HepG2 (cell line): Measurements from ENCODE around the gene KIF13A. TPM values are rescaled to one million over a fixed set of nuclear protein-coding genes. Genes with fewer than 3 reads are reported as not detected.
A peak's percentile ranks its signal among the peaks of the same experiment; 100 is the strongest.

Experiments used
- ATAC-seq: fragments of 200-7000 bp; cut with Tn5 transposase; 3 replicates; pipeline ENCODE4 v1.9.1; 2020; ENCODE audit warnings: mild to moderate bottlenecking, moderate library complexity
- BruUV-seq: library from RNA; stranded (reverse); fragments of 400-500 nt; replicated peaks from 2 replicates; lab custom pipeline; 2021; lab: Mats Ljungman, UMichigan
- CTCF ChIA-PET: fragments of 300-600 bp; formaldehyde crosslinking; extraction: SDS; loops from one replicate; lab custom pipeline; 2021; ENCODE audit warnings: low total read pairs, inconsistent platforms, low intra/inter-chr PET ratio; lab: Yijun Ruan, JAX
- POLR2A ChIA-PET: fragments of 350-600 bp; sonication (Branson Sonifier 250); formaldehyde crosslinking; loops from one replicate; lab custom pipeline; 2020; ENCODE audit warnings: antibody characterized with exemption, inconsistent platforms; lab: Yijun Ruan, JAX
- DNase-seq: peaks from one replicate; pipeline ENCODE4 v3.0.0-alpha.2; 2015; ENCODE audit warnings: low spot score
- FAIRE-seq: peaks from 3 replicates; lab custom pipeline; 2011; peaks lifted over from hg19 to GRCh38; lab: Jason Lieb, UNC
- H2AFZ ChIP-seq: one replicate; pipeline ENCODE4 v1.6.1; 2011; ENCODE audit warnings: low read length, inconsistent platforms
- H3K27ac ChIP-seq: fragments of 300-600 bp; 3 replicates; pipeline ENCODE4 v1.8.0; 2011; ENCODE audit warnings: mixed run types, mild to moderate bottlenecking, mixed read lengths, low read length, inconsistent platforms; ENCODE audit not compliant: insufficient read depth; ENCODE audit errors: extremely low read length
- H3K27me3 ChIP-seq, 2 experiments: fragments of 200-600 bp in 1 of 2; 2 replicates in 1 of 2; 3 replicates in 1 of 2; pipeline versions ENCODE4 v1.6.0 to v1.8.0; 2011; ENCODE audit warnings: low read length in 2 of 2, mild to moderate bottlenecking in 2 of 2, moderate library complexity in 2 of 2, inconsistent platforms in 1 of 2; ENCODE audit not compliant: insufficient read depth in 2 of 2, control insufficient read depth in 1 of 2
- H3K36me3 ChIP-seq, 2 experiments: fragments of 200-600 bp in 1 of 2; replicated peaks in 1 of 2; 2 replicates in 1 of 2; 3 replicates in 1 of 2; pipeline versions ENCODE4 v1.5.1 to v1.8.0; 2011; ENCODE audit warnings: low read length in 2 of 2, inconsistent platforms in 1 of 2; ENCODE audit not compliant: insufficient read depth in 2 of 2, control insufficient read depth in 1 of 2
- H3K4me1 ChIP-seq: 2 replicates; pipeline ENCODE4 v1.5.1; 2012; ENCODE audit warnings: low read length, inconsistent platforms; ENCODE audit not compliant: insufficient read depth
- H3K4me2 ChIP-seq: 2 replicates; pipeline ENCODE4 v1.6.0; 2011; ENCODE audit warnings: low read depth, low read length, inconsistent platforms
- H3K4me3 ChIP-seq, 3 experiments: fragments of 200-600 bp in 1 of 3; sonication (generic), shearing (Covaris generic) in 1 of 3; replicated peaks in 1 of 3; 2 replicates each; pipeline ENCODE4 v1.5.1; 2011 to 2016; ENCODE audit warnings: low read length in 3 of 3, inconsistent platforms in 2 of 3, low read depth in 2 of 3, mild to moderate bottlenecking in 2 of 3, control low read depth in 1 of 3, mixed read lengths in 1 of 3; ENCODE audit not compliant: insufficient read depth in 1 of 3
- H3K79me2 ChIP-seq: one replicate; pipeline ENCODE4 v1.6.1; 2011; ENCODE audit warnings: low read length, inconsistent platforms; ENCODE audit not compliant: insufficient read depth
- H3K9ac ChIP-seq: 2 replicates; pipeline ENCODE4 v1.6.0; 2011; ENCODE audit warnings: mild to moderate bottlenecking, low read depth, low read length, inconsistent platforms; ENCODE audit not compliant: insufficient read depth
- H3K9me3 ChIP-seq: 2 replicates; pipeline ENCODE4 v1.5.1; 2012; ENCODE audit warnings: mild to moderate bottlenecking, low read length
- H4K20me1 ChIP-seq: 2 replicates; pipeline ENCODE4 v1.6.0; 2011; ENCODE audit warnings: inconsistent platforms, mild to moderate bottlenecking, low read length, moderate library complexity; ENCODE audit not compliant: insufficient read depth
- AKAP8 ChIP-seq: sonication (generic); formaldehyde crosslinking; IDR thresholded peaks from 2 replicates; pipeline ENCODE4 v1.5.1; 2020; ENCODE audit warnings: mild to moderate bottlenecking, missing genetic modification reagents
- ARID3A ChIP-seq: IDR thresholded peaks from 2 replicates; pipeline ENCODE4 v1.6.1; 2012; ENCODE audit warnings: low read depth, low read length, improper control_type of control experiment
- ATF7 ChIP-seq, 2 experiments: fragments of 450-650 bp in 1 of 2; sonication (generic) in 1 of 2; formaldehyde crosslinking in 1 of 2; IDR thresholded peaks; 2 replicates each; pipeline versions ENCODE4 v1.4.0 to v1.6.1; 2016 to 2020; ENCODE audit warnings: antibody characterized with exemption in 1 of 2, mild to moderate bottlenecking in 1 of 2, missing genetic modification reagents in 1 of 2
- CAMTA2 ChIP-seq: sonication (generic); formaldehyde crosslinking; IDR thresholded peaks from 2 replicates; pipeline ENCODE4 v1.4.0; 2020; ENCODE audit warnings: mild to moderate bottlenecking, missing genetic modification reagents, borderline replicate concordance
- NFRKB ChIP-seq: fragments of 450-650 bp; IDR thresholded peaks from 2 replicates; pipeline ENCODE4 v1.6.1; 2017
- POGK ChIP-seq: sonication (generic); formaldehyde crosslinking; conservative IDR thresholded peaks from 2 replicates; pipeline ENCODE4 v1.8.0; 2022; ENCODE audit warnings: mild to moderate bottlenecking, moderate library complexity, missing genetic modification reagents
- RBAK ChIP-seq: sonication (generic); formaldehyde crosslinking; IDR thresholded peaks from 2 replicates; pipeline ENCODE4 v1.5.1; 2020; ENCODE audit warnings: mild to moderate bottlenecking, missing genetic modification reagents
- ZFY ChIP-seq: sonication (generic); formaldehyde crosslinking; IDR thresholded peaks from 2 replicates; pipeline ENCODE4 v1.4.0; 2020; ENCODE audit warnings: missing genetic modification reagents
- ZNF546 ChIP-seq: sonication (generic); formaldehyde crosslinking; conservative IDR thresholded peaks from 2 replicates; pipeline ENCODE4 v1.8.1; 2023; ENCODE audit warnings: mild to moderate bottlenecking, missing genetic modification reagents
- ZNF879 ChIP-seq: sonication (generic); formaldehyde crosslinking; IDR thresholded peaks from 2 replicates; pipeline ENCODE4 v1.8.1; 2023; ENCODE audit warnings: missing genetic modification reagents
- WGBS: methylation state at CpG from one replicate; pipeline ENCODE4 v1.1.6; 2017; ENCODE audit warnings: low lambda C conversion rate; 5-methylcytosine and 5-hydroxymethylcytosine counted together
- in situ Hi-C: cut with HindIII; loops from 2 replicates; pipeline ENCODE4 v1.10.0; 2017; ENCODE audit warnings: low pct_unique_long_range_greater_than_20kb; ENCODE audit not compliant: extremely low pct_ligation_motif_present
- intact Hi-C: fragments of 100-400 bp; cut with micrococcal nuclease; formaldehyde crosslinking; loops from one replicate; pipeline ENCODE4 v1.10.0; 2022; ENCODE audit not compliant: unreplicated experiment
- polyA plus RNA-seq, 8 experiments: library from polyadenylated mRNA; depleted of rRNA in 3 of 8; stranded (reverse) in 7 of 8; unstranded in 1 of 8; fragments of >200 nt; fragmentation: Illumina TruSeq in 4 of 8; extraction: Trizol in 4 of 8; gene quantifications; 2 replicates each; pipeline versions ENCODE4 v1.2.1 to v1.2.3, GENCODE V29; 2011 to 2016; ENCODE audit warnings: low read depth in 4 of 8, missing spikeins in 1 of 8, mixed read lengths in 1 of 8; ENCODE audit not compliant: insufficient read depth in 1 of 8
- total RNA-seq, 5 experiments: library from RNA; depleted of rRNA; stranded (reverse); fragments of >200 nt; fragmentation: Illumina TruSeq; extraction: Trizol; gene quantifications; 2 replicates each; pipeline ENCODE4 v1.2.3, GENCODE V29; 2016; ENCODE audit warnings: low read depth in 1 of 5
- TF ChIP-seq, protein P1 (sequence below): sonication (generic); formaldehyde crosslinking; IDR thresholded peaks from 2 replicates; pipeline ENCODE4 v1.4.0; 2020; ENCODE audit warnings: missing genetic modification reagents

Gene KIF13A
- total and polyA plus RNA-seq, 2 of the 13 experiments (the other 11 are each of a cell fraction or from before 2014, with no cell fraction given), result 21.1 to 37.2 TPM

- Histone ChIP-seq H2AFZ (no peak overlapping the region), H3K4me1 (no peaks in the 10 kb centered on the region), H3K4me2 (no peak overlapping the region), H3K4me3 (no peak overlapping the region), H3K27me3 (no peaks in the 10 kb centered on the region), H3K9ac (no peak overlapping the region), H3K79me2 (peaks cover 5% of the 10 kb centered on the region), H3K9me3 (no peaks in the 10 kb centered on the region), H3K36me3 (no peaks in the 10 kb centered on the region), H4K20me1 (no peaks in the 10 kb centered on the region; the same call in 1 of the 2 replicates), H3K27ac (no peak overlapping the region)
- POLR2A ChIA-PET, result no interaction called here
- CTCF ChIA-PET, result no interaction called here
- intact Hi-C loops (no loop called here), in situ Hi-C loops (no loop called here)
- no peak for DNase-seq
- no peak for ATAC-seq
- TF ChIP-seq ZNF546 (CRISPR knock-in tag) (no peak), ARID3A (no peak), CAMTA2 (no peak), AKAP8 (CRISPR knock-in tag) (no peak), ZNF879 (no peak), RBAK (no peak)
- WGBS, result 98% methylated on average over 2 of the region's 2 CpGs
- no TSS peak for BruUV-seq
- FAIRE-seq, result no peak
Observed at GRCh38 chr6:17945111-17945510, 42.3 kb downstream of the KIF13A start.

- POLR2A ChIA-PET, result no interaction called here
- Histone ChIP-seq H4K20me1 (no peaks in the 10 kb centered on the region), H3K9ac (no peak overlapping the region), H2AFZ (no peak overlapping the region), H3K4me3 (no peak overlapping the region), H3K4me1 (no peaks in the 10 kb centered on the region), H3K4me2 (no peak overlapping the region), H3K79me2 (peaks cover under 1% of the 10 kb centered on the region), H3K9me3 (no peaks in the 10 kb centered on the region), H3K36me3 (no peaks in the 10 kb centered on the region), H3K27me3 (no peaks in the 10 kb centered on the region), H3K27ac (no peak overlapping the region)
- TF ChIP-seq ZFY (CRISPR knock-in tag), result no peak
- TF ChIP-seq ATF7 (IDR thresholded peaks at IDR 0.05), result peak; percentile 78
- no peak for TF ChIP-seq ATF7 (CRISPR knock-in tag; IDR thresholded peaks at IDR 0.05)
- TF ChIP-seq POGK (CRISPR knock-in tag), result no peak
- TF ChIP-seq, protein P1, sequence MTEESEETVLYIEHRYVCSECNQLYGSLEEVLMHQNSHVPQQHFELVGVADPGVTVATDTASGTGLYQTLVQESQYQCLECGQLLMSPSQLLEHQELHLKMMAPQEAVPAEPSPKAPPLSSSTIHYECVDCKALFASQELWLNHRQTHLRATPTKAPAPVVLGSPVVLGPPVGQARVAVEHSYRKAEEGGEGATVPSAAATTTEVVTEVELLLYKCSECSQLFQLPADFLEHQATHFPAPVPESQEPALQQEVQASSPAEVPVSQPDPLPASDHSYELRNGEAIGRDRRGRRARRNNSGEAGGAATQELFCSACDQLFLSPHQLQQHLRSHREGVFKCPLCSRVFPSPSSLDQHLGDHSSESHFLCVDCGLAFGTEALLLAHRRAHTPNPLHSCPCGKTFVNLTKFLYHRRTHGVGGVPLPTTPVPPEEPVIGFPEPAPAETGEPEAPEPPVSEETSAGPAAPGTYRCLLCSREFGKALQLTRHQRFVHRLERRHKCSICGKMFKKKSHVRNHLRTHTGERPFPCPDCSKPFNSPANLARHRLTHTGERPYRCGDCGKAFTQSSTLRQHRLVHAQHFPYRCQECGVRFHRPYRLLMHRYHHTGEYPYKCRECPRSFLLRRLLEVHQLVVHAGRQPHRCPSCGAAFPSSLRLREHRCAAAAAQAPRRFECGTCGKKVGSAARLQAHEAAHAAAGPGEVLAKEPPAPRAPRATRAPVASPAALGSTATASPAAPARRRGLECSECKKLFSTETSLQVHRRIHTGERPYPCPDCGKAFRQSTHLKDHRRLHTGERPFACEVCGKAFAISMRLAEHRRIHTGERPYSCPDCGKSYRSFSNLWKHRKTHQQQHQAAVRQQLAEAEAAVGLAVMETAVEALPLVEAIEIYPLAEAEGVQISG, result no peak
- TF ChIP-seq NFRKB, result no peak
- ATAC-seq (no peak), FAIRE-seq (peak; percentile 4), DNase-seq (no peak)
- intact Hi-C loops (no loop called here), in situ Hi-C loops (no loop called here)
- CTCF ChIA-PET, result no interaction called here
- no TSS peak for BruUV-seq
- WGBS, result 95% methylated on average over 4 of the region's 4 CpGs
Observed at GRCh38 chr6:17941318-17941717, 46.1 kb downstream of the KIF13A start.
